HG02981 (cell line): Measurements from ENCODE around the gene ZMIZ1.

Source experiments
- ATAC-seq: cut with Tn5 transposase; IDR thresholded peaks from one replicate; pipeline ENCODE4 v1.9.1; 2021; ENCODE audit warnings: mild to moderate bottlenecking, moderate library complexity; ENCODE audit not compliant: unreplicated experiment

Gene ZMIZ1

DNA sequence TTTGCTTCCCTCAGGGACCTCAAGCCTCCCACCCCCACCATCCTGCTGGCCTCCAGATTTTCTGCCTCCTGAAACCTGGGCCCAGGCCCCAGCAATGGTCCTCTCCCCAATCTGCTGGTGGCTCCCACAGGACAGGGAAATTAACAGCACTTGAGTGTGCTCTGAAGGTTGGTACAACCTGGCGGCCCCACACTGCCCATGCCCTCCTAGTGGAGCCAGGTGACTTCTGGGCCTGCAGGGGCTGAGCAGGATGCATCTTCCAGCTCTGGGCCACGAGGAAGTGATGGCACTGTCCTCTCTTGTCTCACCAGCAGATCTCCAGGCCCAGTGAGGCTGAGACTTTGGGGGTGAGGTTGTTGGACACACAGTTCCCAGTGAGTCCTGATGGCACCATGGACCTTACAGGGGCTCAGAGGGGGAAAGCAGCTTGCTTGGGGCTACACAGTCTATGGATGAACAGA, 3.6 kb upstream of the ZMIZ1 start:
- no peak for ATAC-seq

- ATAC-seq, result no peak
Measured at GRCh38 chr10:79065853-79066252, 2.9 kb upstream of the ZMIZ1 start.

- no peak for ATAC-seq
Measured at GRCh38 chr10:79066411-79067240, 2.1 kb upstream of the ZMIZ1 start.

- ATAC-seq, result no peak
Measured at GRCh38 chr10:79067241-79068202, 1.2 kb upstream of the ZMIZ1 start.

DNA sequence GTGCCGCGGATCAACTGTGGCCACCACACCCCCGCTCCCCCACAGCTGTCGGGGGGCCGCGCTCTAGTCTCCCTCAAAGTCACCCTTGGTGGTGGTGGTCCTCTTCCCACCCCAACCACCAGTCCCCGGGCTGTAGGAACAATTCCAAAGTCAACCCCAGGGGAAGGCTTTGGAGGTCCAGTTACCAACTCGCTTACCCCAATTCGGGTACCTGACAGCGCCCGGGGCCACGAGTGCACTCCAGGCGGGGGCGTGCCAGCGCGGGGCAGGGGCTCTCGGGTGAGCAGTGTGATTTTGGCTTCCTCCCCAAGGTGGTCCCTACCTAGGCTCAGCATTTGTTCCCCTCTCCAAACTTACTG, 584 bp upstream of the ZMIZ1 start:
- ATAC-seq, result peak; percentile 0

DNA sequence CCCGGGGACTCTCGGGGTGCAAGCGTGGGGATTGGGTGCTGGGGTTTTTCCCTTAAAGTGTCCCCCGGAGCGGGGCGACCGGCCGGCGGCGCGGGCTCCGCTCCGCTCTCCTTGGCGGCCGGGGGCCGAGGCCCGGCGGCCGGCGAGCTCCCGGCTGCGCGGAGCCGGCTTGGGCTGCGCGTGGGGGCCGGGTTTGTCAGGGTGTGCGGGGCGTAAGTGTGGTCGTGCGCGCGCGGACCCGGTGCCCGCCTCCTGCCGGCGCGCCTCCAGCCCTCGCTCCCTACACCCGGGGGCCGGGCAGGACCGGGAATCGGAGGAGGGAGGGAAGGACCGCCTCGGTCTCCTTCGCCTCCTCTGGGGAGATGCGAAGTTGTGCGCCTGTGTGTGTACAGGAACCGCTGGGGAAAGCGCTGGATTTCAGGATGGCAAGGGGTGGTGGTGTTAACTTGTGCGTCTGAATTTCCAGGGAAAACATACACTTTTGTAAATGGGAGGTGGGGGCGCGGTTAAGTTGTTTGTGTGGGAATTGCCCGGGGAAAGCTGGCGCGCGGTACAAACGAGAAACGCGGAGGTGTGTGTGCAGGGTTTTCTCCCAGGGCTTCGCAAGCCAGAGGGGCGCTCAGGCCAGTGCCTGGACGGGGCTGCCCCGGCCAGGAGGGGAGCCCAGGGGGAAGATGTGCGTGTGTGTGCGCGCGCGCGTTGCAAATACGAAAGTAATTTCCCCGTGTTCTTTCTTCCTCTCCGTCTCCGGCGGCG, 737 bp downstream of the ZMIZ1 start:
- ATAC-seq, result peak; percentile 12

GRCh38 chr10:79070081-79070605, 1.4 kb downstream of the ZMIZ1 start:
- ATAC-seq, result no peak

DNA sequence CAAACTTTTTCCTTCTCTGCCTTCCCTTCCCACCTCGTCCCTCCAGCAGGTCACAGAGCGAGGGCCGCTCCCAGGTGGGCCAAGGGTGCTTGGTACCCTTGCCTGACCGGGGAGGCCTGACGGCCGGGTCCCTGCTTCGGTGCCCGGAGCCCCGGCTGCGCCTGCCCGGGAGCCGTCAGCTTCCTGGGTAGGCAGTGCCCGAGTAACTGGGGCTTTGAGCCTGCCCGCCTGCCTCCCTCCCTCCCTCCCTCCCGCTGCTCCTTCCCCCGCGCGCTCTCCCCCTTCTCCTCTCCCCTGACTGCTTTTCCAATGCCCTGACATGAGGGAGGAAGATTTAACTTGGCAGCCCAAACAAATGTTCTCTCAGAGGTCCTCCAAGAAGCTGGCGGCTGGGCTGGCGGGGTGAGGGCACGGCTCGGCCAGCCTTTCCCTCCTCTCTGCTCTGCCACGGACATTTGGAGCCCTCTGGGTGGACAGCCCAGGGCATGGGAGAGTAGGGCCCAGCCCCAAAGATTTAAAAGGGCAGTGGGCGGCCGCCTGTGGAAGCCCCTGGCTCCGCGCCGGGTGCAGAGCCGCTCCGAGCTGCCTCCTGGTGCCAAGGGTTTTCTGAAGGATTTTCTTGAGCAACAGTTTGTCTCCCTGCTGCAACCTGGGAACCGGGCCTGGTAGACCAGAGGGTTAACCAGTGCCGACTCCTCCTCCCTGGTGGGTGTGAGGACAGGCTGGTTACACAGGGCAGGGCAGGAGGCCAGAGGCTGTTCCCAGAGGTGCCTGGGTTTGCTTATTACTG, 2.0 kb downstream of the ZMIZ1 start:
- no peak for ATAC-seq

DNA sequence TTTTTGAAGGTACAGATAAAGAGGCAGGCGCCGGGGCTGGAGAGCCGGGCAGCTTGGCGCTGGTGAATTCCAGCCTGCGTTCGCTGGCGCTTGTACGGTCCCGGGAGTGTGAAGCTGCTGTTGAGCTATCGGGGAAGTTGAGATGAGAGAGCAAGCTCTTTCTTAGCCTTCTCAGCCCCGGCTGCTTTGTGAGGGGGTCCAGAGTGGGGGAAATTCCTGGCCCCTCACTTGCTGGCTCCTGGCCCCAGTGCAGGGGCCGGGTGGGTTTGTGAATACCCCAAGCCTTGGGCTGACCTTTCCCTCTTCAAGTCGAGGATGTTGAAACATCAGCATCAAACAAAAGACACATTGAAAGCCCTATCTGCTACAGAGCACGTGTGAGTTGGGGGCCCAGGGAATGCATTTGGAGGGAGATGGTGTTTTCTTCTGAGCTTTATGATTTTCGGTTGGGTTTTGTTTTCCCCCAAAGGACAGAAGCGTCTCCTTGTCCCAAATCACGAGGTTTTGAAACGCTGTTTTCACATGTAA, 2.7 kb downstream of the ZMIZ1 start:
- no peak for ATAC-seq

GRCh38 chr10:79072041-79072441, 3.3 kb downstream of the ZMIZ1 start:
- no peak for ATAC-seq

DNA sequence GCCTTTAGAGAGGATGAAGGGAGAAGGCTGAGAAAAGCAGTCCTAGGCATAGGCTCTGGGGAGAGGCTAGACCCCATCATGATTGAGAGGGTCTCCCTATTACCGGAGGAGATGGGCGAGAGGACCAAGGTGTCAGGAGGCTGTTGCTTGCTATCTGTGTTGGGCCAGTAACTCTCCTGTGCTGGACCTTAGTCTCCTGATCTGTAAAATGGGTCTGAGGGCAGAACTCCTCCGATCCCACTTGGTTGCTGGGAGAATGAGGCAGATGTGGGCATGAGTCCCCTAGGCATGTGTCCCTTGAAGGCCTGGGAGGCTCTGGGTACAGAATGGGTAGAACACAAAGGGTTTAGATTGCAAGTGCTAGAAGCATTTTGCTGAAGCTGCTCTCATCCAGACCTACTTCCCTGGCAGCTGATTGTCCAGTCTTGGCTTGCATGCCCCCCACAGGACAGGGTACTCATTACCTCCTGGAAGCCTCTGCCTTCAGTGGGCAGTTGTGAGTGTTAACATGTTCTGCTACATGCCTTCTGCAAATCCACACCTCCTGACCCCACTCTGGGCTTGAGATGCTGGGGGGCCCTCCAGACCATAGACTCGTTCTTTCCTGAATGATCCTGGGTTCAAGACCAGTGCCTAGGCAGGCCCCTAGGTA, 4.4 kb downstream of the ZMIZ1 start:
- no peak for ATAC-seq

- no peak for ATAC-seq
Measured at GRCh38 chr10:79073784-79074432, 5.1 kb downstream of the ZMIZ1 start.

DNA sequence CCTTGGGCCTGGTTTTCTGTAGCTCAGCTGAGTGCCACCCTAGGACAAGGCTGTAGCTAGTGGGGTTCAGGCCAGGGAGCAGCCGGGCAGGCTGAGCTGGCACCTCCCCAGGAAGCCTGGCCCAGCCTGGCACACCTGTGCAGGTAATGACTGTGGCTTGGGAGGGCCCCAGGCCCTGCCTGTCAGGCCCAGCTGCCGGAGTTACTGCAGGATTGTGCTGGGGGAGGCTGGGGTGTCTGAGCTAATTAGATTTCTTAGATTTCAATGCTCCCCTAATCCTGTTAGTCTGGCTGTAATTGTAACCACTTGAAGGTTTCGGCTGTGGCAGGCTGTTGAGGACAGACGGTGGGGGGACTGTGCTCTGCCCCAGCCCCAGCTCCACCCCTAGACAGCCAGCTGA, 6.0 kb downstream of the ZMIZ1 start:
- no peak for ATAC-seq

GRCh38 chr10:79075418-79075817, 6.7 kb downstream of the ZMIZ1 start:
- no peak for ATAC-seq

GRCh38 chr10:79077488-79078173, 8.9 kb downstream of the ZMIZ1 start:
- ATAC-seq, result no peak

- ATAC-seq, result no peak
Measured at GRCh38 chr10:79078367-79079053, 9.7 kb downstream of the ZMIZ1 start.

- no peak for ATAC-seq
Measured at GRCh38 chr10:79079054-79079397, 10.3 kb downstream of the ZMIZ1 start.
